IPS DF 4.7 (cell line): ENCODE results near the gene GPR17.

Source experiments
- DNase-seq: peaks from one replicate; pipeline ENCODE4 v3.0.0-alpha.2; 2013; ENCODE audit warnings: low spot score; ENCODE audit errors: extremely low read depth

GPR17 gene, protein sequence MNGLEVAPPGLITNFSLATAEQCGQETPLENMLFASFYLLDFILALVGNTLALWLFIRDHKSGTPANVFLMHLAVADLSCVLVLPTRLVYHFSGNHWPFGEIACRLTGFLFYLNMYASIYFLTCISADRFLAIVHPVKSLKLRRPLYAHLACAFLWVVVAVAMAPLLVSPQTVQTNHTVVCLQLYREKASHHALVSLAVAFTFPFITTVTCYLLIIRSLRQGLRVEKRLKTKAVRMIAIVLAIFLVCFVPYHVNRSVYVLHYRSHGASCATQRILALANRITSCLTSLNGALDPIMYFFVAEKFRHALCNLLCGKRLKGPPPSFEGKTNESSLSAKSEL

DNA sequence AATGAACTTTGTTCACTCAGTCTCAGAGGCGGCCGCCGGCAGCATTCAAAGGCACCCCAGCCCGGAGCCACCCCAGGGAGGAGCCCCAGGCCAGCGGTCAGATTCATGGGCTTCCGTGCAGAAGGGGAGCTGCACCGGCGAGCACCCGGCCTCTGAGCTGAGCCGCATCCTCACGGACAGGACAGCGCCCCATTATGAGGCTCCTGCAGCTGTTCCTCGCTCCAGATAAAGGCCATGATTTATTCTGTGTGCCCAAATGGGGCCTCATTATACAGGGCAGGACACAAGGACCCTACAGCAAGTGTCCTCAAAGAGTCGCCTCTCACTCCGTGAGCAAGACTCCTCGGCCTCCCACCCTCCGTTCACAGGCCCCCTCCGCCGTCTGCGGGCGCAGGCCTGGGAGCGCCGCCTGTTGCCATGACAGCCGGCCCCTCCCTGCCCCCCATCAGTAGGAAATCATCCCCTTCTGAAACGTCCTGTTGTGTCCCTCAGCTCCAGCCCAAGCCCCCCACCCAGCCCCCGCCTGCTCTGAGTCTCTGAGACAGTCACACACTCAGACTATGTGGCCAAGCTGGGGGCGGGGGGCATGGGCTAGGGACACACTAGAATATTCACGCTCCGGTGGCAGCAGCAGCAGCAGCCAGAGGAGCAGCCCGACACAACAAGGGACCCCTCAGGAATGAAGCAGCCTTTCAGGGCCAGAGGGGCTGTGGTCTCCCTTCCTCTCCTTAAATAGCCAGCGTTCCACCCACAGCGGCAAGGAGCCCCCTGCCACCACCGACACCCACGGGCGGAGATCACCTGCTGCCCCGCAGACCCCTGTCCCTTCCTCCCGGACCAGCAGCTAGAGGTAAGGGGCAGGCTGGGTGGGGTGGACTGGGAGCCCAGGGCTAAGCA, at the start of gene GPR17:
TSS of gene GPR17 (plus strand) at position 759 of the 897 bp plus-strand sequence. CDS start 4,583 bp downstream, outside the sequence.
- no peak for DNase-seq

DNA sequence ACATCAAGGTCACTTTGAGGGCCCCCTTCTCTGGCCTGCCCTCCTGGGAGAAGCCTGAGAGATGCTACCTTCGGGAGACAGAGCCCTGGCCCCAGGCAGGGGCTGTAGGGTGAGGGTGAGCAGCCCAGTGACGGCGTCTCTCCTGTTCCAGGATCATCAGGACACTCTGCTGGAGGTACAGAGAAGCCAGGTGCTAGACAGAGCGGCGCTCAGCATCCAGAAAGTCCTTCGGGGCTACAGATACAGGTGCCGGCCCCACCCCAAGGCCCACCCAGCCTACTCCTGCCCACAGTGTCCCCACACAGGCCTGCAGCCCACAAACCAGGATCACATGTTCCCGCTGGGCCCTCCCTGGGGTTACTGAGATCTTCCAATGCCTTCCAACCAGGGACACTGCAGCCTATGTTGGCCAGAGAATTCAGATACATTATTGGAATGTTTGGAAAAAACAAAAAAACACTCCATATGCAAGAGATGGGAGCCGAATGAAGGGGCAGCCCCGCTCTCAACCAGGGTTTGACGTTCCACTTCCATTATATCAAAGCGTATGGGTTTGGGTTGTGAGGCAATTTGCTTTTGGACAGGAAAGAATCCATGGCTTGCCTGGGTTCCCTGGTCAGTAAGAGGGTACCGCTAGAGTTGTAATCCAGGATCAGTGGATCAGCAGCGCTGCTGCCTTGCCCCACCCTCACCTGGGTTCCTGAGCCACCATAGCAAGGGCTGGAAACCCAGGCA, 49.5 kb upstream of the GPR17 start:
- DNase-seq, result no peak

DNA sequence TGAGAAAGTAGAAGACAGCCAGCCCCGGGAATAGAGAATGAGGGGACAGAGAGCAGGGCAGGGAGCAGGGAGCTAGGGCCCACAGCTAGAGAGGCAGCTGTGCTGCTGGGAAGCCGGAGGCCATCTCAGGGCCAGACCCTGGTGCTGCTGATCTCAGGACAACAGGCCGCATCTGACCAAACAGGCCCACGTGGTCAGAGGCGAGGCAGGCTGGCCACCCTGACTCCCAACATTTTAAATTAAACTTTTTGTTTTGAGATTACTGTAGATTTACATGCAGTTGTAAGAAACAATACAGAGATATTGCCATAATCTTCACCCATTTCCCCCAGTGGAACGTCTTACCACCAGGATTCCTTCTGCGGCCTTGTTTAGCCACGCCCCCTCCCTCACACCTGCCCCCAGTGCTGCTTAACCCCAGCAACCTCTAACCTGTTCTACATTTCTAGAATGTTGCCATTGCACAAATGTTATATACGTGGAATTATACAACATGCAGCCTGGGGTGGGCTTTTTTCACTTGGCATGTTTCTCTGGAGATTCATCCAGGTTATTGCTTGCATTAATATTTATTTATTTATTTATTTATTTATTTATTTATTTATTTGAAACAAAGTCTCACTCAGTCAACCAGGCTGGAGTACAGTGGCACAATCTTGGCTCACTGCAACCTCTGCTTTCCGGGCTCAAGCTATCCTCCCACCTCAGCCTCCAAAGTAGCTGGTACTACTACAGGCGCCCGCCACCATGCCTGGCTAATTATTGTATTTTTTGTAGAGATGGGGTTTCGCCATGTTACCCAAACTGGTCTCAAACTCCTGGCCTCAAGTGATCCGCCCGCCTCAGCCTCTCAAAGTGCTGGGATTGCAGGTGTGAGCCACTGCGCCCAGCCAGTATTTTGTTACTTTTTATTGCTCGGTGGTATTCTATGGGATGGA, 48.6 kb upstream of the GPR17 start:
- no peak for DNase-seq

DNA sequence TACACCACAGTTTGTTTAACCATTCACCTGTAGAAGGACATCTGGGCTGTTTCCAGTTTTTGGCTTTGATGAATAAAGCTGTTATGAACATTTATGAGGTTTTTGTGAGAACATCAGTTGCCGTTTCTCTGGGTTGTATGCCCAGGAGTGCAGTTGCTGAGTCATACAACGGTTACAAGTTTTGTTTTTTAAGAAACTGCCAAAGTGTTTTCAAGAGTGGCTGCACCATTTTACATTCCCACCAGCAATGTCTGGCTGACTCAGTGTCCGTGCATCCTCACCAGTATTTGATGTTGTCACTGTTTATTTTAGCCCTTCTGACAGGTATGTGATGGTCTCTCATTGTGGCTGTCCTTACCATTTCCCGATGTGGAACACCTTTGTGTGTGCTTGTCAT, 48.0 kb upstream of the GPR17 start:
- DNase-seq, result no peak

DNA sequence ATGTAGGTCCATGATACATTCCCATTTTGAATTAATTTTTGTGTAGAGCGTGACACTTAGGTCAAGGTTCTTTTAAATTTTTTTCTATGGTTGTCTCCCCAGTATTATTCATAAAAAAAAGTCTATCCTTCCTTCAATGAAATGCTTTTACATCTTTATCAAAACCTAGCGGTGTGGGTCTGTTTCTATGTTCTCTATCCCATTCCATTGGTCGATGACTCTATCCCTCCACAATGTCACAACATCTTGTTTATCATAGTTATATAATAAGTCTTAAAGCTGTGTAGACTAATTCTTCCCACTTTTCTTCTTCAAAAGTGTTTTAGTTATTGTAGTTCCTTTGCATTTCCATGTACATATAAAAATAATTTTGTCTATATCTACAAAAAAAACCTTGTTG, 47.2 kb upstream of the GPR17 start:
- DNase-seq, result no peak

DNA sequence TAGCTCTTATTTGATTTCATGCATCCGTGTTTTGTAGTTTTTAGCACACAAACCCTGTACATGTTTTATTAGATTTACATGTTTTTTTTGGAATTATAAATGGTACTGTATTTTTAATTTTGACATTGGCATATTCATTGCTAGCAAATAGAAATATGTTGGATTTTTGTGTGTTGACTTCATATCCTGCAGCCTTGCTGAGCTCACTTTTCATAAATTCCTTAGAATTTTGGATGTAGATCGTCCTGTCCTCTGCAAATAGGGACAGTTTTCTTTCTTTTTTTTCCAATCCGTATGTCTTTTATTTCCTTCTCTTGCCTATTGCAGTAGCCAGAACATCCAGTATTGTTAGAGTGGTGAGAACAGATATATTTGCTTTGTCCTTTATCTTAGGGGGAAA, 46.7 kb upstream of the GPR17 start:
- no peak for DNase-seq

DNA sequence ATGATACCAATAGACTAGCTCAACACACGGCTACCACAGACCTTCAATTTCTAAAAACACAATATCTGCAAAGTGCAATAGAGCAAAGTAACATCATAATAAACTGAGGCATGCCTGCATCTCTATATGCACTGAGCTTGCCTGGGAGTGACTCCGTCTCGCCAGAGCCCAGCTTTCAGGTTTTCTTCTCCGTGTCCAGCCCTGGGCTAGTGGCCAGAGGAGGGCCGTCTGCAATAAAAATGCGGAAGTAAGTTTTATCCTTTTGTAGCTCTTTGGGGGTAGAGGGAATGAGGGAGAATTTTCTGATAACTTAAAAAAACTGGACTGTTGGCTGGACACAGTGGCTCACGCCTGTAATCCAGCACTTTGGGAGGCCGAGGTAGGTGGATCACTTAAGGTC, 41.0 kb upstream of the GPR17 start:
- DNase-seq, result no peak

DNA sequence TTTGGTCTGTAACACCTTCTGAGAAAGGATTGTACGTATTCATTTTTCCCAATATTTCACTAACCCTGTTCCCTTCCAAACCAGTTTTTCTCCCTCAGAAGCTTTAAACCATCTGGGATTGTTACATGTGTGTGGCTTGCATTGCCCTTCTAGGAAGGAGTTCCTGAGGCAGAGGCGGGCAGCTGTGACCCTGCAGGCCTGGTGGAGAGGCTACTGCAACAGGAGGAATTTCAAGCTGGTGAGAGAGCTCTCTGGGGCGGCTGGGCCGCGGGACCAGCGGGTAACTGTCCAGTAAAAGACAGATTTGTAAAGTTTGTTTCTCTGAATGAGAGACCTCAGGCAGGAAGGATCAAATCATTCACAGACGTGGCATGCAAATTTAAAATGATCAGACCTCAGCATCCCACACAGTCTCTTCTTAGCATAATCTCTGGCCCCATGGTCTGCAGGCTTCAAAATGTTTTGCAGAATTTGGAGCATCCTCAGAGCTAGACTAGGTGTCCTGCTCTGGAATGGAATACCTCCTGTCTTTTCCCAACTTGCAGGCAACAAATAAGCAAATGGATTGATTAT, 40.2 kb upstream of the GPR17 start:
- no peak for DNase-seq

DNA sequence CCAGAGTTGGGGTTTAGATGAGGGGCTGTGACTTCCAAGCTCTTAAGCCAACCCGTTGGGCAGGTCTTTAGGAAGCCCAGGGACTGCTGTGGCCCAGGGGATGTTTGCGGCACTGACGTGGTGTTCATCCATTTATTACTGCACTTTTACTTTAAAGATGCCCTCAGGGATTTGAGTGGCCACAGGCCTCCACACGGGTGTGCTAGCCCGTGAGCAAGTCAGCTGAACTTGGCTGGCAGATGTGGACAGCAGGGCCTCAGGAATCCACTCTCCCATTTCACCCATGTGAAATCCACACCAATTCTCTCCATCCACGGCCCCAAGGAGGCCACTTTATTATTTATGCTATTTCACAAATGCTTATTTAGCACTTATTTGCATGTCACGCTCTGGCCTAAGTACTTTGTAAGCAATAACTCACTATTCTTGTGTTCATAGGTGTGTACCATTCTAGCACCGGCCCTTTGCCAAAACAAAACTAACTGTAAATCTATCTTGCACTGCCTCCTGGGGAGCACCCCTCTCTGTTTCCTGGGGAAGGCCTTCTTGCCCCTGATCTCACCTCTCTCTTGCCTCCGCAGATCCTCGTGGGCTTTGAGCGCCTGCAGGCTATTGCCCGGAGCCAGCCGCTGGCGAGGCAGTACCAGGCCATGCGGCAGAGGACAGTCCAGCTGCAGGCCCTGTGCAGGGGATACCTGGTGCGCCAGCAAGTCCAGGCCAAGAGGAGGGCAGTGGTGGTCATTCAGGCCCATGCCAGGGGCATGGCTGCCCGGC, 39.1 kb upstream of the GPR17 start:
- DNase-seq, result no peak

DNA sequence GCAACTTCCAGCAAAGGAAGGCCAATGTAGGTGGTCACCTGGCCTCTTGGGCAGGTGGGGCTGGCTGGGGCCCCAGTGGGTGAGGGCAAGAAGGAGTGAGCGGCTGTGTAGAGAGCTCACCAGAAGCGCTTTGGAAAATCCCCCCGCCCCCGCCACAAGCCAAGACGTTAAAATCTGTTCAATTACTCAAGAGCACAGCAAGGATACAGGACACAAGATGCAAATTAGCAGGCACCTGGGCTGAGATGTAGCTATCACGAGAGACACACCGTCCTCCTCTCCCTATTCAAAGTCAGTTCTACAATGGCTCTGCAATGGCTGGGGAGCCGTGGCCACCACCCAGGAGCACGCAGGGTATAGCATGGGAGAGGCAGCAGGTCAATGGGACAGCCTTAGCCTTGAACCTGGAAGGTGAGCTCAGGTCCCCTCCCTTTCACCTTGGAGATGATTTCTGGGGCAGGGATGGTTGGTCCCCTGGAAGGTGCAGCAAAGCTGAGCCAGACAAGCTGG, 38.5 kb upstream of the GPR17 start:
- DNase-seq, result no peak

DNA sequence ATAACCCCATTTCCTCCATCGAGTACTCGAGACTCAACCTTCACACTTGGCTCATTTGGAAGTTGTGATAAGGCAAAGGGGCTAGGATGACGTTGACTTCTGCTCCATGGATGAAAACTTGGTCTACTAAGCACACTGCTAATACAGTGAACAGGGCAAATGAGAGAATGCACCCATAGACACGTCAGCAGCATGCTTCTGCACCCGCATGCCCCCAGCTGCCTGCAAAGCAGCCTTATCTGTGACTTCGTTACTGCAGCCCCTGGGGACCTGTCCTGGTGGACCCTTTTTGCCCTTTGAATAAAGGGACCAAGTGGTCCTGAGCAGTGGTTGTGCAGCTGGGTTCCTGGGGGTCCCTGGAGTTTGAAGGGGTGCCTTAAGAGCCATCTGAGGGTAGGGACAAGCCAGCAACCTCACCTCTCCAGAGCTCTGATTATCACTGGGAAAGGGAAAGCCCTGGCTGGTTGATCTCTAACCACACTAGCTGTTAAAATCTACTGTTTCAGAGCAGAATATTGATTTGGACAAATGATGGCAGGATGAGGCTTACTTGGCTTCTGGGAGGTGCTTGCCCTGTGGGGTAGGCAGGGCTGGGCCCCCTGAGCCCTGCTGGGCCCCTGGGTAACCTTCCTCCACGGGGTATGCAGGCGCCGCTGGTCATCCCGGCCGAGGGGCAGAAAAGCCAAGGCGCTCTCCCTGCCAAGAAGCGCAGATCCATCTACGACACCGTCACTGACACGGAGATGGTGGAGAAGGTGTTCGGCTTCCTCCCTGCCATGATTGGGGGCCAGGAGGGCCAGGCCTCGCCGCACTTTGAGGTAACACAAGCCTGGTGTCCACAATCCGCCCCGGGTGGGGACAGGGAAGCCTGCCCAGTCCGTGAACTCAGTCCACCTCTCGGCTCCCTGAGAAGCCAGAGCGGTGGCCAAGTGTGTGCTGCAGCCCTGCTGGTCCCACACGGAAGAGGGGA, 37.6 kb upstream of the GPR17 start:
- no peak for DNase-seq

DNA sequence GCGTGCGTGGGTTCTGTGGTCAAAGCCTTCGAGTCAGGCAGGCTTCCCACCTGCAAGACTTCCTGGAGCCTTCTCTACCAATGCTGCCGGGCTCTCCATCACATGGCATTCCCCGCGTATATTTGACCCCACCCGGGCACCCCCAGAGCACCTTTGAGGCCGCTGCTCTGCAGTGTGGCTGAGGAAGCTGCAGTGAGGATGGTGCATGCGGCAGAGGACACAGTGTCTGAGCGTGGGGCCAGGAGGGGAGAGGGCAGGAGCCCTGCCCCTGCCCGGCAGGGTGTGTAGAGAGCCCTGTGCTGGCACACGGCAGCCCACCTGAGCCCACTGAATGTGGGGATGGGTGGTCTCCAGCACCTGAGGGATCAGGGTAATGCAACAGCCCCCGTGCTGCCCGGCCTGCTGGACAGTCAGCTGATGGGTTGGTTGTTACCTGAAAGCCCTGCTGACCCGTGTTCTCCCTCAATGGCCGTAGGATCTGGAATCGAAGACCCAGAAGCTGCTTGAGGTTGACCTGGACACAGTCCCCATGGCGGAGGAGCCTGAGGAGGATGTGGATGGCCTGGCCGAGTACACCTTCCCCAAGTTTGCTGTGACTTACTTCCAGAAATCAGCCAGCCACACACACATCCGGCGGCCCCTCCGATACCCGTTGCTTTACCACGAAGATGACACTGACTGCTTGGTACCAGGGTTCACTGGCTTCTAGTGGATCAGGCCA, 36.8 kb upstream of the GPR17 start:
- DNase-seq, result no peak

DNA sequence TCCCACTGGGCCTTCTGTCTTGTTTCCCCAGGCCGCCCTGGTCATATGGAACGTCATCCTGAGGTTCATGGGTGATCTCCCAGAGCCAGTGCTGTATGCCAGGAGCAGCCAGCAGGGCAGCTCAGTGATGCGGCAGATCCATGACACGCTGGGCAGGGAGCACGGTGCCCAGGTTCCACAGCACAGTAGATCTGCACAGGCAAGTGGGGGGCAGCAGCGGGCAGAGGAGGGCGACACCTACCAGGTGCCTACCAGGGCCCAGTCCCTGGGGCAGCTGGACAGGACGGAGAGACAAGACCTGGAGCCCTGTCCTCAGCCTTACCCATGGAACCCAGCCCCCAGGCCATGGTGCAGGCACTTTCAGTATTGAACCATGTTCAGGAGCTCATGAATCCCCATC, 36.1 kb upstream of the GPR17 start:
- DNase-seq, result no peak

DNA sequence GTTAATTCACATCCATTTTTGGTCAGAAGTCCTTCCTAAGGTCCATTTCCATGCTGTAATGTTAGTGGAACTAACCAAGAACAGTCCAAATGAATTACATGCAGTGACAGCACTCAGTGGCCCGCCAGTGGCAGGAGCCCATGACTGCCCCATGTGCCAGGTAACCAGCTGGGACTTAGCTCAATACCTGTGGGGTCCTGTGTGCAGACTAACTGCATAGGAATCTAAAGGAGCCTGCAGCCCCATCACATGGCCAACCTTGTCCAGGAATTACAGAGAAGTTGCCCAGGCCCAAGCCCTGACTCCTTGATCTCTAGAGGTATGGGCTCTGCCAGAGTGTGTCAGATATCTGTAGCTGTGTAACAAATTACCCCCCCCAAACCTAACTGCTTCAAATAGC, 35.4 kb upstream of the GPR17 start:
- DNase-seq, result no peak

DNA sequence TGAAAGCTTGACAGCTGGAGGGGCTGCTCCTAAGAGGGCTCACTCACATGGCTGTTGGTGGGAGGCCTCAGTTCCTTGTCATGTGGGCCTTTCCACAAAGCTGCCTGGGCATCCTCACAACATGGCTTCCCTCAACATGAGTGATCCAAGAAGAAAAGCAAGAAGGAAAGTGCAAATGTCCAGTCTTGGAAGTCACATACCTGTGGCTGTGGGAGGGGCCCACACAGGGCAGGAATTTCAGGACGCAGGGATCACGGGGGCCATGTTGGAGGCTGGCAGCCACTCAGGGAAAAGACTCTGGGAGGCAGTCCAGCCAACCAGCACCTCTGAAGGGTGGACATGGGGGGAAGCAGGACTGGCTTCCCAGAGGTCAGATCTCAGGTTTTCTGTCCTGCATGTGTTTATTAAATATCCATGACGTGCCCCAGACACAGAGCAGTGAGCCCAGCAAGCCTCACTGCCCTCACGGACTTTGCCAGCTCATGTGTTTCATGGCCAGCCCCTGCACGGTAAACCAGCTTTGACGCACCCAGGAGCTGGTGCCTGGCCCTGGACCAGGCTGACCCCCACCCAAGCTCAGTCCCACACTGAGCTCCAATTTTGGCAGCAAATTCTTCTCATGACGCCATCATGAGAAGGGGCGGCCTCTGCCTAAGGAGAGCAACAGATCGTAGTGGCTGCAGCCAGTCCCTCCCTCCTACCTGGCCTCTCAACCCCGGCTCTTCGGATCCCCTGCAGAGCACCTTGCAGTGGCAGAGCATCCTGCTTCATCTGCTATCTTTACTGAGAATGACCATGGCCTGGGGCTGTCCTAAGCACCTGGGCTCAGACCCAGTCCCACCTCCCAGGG, 34.7 kb upstream of the GPR17 start:
- no peak for DNase-seq

DNA sequence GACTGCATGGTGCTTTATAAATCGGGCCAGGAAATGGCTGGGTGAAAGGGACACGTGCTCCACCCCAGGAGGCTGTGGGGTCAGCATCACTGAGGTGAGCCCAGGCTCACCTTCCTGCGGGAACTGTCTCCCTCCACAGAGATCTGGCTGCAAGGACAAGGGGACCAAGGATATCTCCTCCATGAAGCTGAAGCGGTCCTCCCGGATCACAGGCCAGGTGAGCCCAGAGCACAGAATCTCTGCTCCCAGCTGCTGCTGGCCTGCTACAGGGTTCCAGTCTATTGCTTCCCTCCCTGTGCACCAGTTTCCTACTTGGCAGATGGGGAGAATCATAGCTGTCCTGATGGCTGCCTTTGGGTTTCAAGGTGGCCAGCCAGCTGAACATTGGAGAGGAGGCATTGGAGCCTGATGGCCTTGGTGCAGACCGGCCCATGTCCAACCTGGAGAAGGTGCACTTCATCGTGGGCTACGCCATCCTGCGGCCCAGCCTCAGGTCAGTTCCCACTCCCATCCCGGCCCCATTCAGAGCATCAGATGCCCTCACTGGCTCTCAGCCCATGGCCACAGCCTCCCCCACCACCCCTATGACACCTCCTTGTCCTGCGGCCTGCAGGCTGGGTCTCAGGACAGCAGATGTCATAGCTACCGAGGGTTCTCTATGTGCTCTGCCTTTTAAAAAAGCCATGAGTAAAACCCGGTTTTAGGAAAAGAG, 33.7 kb upstream of the GPR17 start:
- DNase-seq, result no peak
